HG02852 (cell line): Measurements from ENCODE around the gene TGFB1I1.
"Not testable (repeated sequence)": the region's sequence is repeated elsewhere in the genome, so short reads cannot be mapped to it uniquely, and the experiment has no call there.

Experiments
- ATAC-seq: cut with Tn5 transposase; IDR thresholded peaks from one replicate; pipeline ENCODE4 v1.9.1; 2021; ENCODE audit warnings: mild to moderate bottlenecking, moderate library complexity; ENCODE audit not compliant: unreplicated experiment

The TGFB1I1 gene

DNA sequence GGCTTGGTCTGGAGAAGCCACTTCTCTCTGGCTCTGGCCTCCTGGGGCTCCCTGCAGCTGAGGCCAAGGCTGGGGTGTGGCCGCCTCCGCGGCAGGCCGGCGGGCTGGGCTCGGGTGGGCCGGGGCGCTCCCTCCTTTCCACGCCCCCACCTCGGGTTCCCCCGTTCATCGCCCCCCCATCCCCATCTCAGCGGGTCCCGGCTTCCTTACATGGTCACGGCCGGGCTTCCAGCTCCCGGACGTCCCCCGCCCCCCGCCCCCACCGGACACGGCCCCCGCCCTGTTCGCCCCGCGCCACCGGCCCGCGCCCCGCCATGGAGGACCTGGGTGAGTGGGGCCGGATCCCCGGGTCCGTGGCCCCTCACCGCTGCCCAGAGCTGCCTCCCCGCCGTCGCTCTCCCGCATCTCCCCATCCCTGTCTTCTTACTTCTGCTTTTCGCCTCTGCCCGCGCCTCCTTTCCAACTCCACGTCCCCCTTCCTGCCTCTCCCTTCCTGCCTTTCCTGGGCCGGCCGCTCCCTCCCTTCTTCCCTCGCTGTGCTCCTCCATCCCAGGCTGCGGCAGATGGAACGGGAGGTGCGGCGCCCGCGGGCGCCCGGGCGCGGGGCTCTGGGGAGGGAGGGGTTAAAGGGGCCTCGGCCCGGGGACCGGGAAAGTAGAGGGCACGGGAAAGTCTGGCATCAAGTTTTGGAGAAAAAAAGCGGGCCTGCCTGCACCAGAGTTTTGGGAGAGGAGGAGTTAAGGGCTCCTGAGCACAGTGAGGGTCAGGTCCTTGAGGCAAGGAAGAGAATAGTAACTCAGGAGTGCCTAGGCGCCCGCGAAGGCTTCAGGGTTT is at the start of gene TGFB1I1:
Gene TGFB1I1, plus strand, starts transcription at position 278 of the 834 bp plus-strand sequence. Its CDS starts 37 bp downstream, at position 315.
- no peak for ATAC-seq

DNA sequence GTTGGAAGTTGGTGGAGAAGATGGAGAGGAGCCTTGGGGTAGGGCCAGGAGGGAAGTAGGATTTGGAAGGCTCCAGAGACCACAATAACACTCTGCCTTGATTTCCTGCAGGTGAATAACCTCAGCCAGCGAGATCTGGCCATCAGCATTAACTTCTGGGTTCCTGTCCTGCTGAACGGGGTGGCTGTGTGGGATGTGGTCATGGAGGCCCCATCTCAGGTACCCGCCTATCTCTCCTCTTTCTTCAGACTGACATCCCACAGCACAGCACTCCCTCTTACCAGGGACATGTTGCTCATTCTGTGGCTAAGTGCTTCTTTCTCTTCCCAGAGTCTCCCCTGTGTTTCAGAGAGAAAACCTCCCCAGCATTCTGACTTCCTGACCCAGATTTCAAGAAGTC is 48.7 kb upstream of the TGFB1I1 start:
- no peak for ATAC-seq

DNA sequence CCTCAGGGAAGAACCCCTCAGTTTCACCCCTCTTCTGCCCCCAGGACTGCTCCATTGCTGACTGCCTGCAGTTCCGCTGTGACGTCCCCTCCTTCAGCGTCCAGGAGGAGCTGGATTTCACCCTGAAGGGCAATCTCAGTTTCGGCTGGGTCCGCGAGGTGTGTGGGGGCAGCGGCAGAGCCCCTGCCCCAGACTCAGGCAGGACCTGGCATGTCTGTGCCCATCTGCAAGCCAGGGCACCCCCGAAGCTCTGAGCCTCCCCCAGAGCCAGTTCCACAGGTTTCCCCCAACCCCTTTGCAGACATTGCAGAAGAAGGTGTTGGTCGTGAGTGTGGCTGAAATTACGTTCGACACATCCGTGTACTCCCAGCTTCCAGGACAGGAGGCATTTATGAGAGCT is 48.2 kb upstream of the TGFB1I1 start:
- ATAC-seq, result no peak

DNA sequence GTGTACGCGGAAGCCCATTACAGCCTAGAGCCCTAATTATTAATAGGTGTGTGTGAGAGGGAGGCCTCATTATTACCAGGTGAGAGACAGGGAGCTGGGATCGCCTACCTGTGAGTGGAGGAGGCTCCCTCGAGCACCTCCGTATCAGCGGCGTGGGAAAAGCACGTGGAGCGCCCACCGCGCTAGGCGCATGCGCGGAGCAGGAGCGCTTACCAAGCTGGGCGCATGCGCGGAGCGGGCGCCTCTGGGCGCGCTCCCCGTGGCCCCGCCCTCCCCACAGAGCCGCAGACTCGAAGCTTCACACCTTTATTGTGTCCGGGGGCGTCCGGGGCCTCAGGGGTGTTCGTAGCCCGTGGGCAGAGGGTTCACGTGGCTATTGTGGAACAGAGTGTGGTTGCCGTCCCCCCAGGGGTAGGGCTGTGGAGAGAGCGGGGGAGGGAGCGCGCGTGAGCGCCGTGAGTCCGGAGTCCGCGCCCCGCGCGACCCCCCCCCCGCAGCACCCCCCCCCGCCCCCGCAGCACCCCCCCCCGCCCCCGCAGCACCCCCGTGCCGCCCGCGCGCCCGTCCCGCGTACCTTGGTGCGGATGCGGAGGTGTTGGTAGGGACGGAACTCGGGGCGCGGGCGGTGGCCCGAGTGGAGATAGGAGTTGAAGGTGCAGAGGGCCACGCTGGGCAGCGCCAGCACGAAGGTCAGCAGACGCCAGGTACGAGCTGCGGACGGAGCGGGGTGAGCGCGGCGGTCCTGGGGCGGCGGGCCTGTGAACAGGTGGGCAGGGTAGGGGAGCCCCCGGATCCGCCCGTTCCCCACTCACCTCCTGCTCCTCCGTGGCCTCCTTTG is 44.3 kb upstream of the TGFB1I1 start:
- ATAC-seq, result no peak

DNA sequence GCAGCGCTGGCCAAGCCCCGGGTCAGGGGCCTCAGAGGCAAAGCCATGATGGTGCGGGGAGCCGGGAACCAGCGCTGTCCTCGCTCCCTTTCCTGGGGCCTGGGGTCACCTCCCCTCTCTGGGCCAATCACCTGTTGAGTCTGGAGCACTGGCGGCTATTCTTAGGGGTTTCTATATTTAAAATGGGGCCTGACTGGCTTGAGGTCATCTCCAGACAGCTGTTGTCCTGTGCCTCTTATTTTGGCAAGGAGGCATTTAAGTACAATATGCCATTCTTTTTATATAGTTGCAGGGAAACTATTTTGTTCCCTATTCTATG is 43.7 kb upstream of the TGFB1I1 start, which contains the start of gene COX6A2:
Gene COX6A2, minus strand, starts transcription at position 82 of the 319 bp plus-strand sequence. Its CDS starts 35 bp downstream, at position 47.
- no peak for ATAC-seq

DNA sequence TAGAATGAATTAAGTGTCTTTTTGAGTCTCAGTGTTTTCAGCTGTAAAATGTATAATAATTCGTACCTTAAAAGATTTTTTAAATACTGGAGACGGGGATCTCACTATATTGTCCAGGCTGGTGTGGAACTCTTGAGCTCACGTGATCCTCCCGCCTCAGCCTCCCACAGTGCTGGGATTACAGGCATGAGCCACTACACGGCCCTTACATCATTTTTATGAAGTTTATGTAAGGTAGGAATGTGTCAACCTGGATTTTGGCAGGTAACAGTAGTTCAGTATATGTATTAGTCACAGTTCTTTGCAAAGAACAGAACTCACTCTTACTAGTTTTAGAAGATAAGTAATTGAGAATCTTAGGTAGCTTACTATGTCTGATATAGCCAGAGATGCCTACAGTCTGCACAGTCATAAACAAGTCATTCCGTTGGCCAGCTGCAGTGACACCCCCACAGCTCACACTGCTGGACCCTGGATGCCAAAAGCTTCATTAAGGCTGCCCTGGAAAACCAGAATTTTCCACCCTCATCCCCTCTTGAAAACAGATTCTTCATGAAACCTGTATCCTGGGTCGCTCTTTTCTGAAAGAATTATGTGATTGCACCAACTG is 43.2 kb upstream of the TGFB1I1 start:
- no peak for ATAC-seq

DNA sequence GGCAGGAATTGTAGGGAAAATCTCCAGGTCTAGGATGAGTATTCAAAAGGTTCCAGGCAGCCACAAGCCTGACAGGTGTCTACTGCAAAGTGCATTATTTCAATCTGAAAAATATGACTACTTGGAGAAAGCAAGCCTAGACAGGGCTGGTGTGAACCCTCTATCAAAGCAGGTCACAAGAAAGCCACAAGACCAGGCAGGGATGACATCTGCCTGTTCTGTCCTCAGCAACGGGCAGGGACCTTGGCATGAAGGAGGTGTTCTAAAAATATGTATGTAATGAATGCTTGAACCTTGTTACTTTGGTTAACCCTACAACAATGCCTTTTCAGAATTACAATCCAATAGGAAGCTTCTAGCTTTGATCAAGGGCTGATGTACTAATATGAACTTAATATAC is 42.6 kb upstream of the TGFB1I1 start:
- ATAC-seq, result no peak

DNA sequence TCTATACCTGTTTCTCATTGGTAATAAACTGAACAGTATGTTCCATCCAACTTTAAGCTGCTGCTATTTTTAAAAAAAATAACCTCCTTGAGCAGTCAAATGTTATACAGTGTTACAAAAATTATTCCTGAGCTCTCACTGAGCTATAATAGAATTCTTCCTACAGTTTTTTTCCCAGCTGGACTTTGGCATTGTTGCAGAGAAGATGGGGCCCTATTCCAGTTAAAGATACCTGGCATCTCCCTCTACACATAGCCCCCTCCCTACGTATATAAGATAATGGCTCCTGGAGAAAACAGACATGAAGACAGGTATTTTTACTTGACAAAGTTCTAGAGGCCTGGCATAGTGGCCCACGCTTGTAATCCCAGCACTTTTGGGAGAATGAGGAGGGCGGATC is 42.2 kb upstream of the TGFB1I1 start:
- ATAC-seq, result no peak

DNA sequence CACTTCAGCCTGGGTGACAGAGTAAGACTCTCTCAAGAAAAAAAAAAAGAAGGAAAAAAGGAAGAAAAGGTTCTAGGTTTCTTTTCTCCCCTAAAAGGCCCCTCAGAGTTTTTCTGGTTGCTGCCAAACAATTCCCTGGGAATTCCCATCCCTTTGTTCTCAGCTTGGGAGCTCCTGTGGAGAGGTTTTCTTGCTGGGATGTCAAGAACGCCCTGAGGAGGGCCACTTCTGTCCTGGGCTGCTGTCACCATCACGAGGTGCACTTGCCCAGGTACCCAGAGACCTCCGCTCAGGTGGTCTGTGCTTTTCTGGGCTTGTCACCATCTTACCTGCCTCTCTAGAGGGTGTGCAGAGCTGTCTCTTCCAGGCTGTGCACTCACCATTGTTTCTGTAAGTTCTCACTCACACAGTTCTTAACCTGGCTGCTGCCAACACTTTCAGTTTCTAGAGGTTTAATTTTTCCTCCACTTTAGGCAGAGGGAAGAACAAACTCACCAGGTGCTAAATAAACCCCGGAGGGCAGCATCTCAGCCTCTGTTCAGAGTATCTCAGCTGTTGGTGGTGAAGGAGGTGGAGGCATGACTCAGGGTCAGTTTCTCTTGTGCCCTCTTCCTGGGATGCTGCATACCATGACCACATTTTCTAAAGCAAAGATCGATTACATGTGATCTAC is 41.4 kb upstream of the TGFB1I1 start:
- no peak for ATAC-seq

DNA sequence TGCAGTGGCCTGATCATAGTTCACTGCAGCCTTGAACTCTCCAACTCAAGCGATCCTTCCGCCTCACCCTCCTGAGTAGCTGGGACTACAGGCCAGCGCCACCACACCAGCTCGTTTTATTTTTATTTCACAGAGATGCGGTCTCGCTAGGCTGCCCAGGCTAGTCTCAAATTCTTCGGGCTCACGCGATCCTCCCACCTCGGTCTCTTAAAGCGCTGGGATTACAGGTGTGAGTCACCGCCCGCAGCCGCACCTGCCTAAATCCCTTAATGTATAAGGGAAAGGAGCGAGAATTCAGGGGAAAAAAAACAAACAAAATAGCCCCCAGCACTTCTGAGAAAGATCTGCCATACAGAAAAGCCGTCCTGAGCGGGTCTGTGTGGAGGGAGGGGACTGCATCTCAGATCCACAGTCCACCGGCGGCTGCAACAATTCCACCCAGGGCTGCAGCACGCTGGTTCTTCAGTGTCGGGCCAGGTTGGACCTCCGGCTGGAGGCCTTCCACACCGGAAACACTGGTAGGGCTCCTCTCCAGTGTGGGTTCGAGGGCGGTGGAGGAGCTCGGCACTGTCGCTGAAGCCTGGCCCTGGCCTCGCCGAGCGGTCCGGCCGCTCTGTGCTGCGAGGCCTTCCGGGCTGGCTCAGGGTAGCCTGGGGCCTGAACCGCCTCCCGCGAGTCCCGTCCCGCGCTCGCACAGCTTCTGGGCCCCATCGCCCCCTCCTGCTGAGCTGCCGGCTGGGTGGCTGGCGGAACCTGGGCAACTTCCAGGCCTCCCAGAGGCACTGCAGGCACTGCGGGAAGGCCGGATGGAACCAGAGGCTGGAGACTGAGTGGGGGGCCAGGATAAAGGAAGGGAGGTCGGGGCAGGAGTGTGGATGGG is 36.4 kb upstream of the TGFB1I1 start:
- no peak for ATAC-seq

DNA sequence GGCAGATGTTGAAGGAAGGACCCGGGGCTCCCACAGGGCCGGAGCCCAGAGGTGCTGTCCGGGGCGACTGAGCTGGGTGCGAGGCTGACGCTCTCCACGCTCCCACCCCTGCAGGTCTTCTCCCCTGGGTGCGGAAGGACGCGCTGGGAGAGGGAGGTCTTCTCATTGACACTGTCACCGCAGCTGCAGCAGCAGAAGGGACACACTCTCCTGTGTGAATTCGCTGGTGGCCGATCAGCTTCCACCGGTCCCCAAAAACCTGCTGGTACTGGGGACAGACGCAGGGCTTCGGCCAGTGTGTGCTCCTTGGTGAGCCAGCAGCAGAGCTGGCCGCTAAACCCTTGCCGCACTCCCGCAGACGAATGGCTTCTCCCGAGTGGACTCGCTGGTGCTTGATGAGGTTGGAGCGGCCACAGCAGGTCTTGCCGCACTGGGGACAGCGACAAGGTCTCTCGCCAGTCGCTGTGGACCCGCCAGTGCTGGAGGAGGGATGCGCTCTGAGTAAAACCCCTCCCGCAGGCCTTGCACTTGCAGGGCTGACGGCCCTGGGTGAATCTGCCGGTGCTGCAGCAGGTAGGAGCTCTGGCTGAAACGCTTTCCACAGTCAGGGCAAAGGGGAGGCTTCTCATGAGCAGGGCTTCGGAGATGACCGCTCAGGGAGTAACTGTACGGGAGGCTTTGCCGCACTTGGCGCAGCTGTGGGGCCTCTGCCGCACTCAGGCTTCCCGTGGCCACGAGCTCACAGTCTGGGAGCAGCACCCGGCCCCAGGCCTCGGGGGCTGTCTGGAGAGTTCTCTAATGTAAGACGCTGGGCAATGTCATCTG is 35.5 kb upstream of the TGFB1I1 start:
- ATAC-seq, result no peak

DNA sequence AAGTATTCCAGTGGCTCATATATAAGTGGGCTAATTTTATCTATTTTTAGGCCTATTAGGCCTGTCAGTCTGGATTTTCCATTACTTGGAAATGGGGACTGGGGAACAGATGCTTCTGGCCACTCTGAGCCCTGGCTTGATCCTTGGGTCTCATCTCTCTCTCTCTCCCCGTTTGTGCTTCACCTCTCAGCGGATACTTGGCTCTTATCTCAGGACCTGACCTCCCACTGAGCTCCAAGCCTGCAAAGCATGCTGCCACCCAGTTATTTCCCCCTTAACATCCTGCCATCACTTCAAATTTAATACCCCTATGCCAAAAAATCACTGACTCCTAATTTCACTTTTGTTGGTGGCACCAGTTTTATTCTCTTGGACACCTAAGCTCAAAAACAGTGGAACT is 33.5 kb upstream of the TGFB1I1 start:
- no peak for ATAC-seq

DNA sequence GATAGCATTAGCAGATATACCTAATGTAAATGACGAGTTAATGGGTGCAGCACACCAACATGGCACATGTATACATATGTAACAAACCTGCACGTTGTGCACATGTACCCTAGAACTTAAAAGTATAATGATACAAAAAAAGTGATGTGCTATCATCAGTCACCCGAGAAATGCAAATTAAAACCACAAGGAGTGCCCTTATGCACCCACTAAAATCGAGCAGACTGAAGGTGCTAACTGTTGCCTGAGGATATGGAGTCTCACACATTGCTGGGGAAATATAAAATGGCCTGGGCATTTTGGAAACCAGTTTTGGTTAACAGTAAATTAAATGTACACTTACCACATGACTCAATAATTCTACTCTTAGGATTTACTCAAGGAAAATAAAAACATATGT is 32.9 kb upstream of the TGFB1I1 start:
- not testable (repeated sequence) for ATAC-seq

DNA sequence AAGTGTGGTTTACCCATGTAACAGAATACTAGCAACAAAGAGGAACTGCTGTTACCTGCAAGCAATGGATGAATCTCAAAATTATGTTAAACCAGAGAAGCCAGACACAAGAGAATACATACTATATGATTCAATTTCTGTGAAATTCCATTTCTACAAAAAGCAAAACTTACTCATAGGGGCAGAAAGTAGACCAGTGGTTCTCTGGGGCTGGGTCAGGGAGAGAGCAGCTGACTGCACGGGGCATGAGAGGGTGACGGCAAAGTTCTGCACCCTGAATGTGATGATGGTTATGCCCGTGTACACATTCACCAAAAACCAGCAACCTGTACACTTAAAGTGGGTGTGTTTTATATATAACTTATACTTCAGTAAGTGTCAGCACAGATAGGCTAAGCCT is 32.4 kb upstream of the TGFB1I1 start:
- no peak for ATAC-seq

DNA sequence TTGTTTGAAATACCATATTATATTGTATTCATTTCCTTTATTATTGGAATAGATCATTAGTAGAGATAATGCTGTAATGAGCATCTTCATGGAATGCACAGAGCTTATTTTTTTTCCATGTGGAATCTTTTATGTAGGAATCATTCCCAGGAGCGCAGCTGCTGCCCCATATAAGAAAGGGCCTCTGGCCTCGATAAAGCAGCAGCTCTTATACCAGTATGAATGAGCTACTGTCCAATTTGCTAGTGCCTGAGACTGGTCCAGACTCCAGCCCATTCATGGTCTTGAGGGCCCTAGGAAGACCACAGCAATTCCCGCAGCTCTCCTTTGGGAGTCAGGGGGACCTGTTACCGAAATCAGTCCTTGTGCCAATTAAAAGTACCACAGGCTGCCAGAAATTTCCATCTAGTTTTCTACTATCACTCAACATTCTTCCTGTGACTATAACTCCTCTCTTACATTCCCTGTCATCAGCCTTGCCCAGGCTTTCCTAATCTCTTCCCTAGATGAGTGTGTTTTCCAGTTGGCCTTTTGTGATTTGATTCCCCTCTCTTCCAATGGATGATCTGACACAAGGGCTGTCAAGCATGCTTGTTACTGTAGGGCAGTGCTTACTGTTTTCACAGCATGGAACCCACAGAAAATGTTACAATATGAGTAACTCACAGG is 31.3 kb upstream of the TGFB1I1 start:
- ATAC-seq, result no peak

DNA sequence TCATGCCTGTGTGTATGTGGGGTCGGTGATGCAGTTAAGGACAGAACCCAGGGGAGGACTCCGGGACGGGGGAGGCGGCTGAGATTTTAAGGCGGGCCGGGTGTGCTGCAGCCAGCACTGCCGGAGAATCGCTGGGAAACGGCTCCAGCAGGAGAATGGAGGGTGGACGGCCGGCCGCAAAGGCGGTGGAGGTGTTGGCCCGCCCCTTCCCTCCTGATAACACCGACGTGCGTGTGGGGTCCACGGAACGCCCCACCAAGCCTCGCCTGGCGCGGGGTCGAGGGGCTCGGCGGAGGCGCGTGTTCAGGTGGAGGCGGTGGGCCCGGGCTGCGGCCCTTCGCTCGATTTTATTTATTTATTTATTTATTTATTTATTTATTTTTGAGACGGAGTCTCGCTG is 30.0 kb upstream of the TGFB1I1 start:
- no peak for ATAC-seq

DNA sequence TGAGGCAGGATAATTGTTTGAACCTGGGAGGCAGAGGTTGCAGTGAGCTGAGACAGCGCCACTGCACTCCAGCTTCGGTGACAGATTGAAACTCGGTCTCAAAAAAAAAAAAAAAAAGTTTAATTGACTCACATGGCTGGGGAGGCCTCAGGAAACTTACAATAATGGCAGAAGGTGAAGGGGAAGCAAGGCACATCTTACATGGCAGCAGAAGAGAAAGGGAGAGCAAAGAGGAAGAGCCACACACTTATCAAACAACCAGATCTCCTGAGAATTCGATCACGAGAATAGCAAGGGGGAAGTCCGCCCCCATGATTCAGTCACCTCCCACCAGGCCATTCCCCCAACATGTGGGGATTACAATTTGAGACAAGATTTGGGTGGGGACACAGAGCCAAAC is 26.0 kb upstream of the TGFB1I1 start:
- not testable (repeated sequence) for ATAC-seq

DNA sequence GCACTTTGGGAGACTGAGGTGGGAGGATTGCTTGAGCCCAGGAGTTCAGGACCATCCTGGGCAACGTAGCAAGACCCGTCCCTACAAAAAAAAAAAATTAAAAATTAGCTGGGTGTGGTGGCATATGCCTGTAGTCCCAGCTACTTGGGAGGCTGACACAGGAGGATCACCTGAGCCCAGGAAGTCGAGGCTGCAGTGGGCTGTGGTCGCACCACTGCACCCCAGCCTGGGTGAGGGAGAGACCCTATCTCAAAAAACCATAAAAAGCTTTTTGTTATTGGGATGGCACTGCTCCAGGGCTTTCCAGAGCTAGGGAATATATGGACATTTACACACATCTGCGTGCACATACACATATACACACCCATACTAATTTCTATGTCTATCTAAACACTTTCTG is 20.8 kb upstream of the TGFB1I1 start:
- ATAC-seq, result no peak
